Activated naive CD8-positive, alpha-beta T cell treated with anti-CD3 and anti-CD28 coated beads, Interleukin-2, amount 50 U/mL, for 24 hours (primary cell): ENCODE results near the gene HLA-DOA.

Experiments used
- ATAC-seq: fragments of 150-1000 bp; cut with Tn5 transposase; one replicate; pipeline ENCODE4 v1.10.0; 2021
- DNase-seq: peaks from one replicate; pipeline ENCODE4 v3.0.0; 2021
- H3K27ac Mint-ChIP-seq: one replicate; pipeline ENCODE4 v1.8.0; 2021; ENCODE audit warnings: mild to moderate bottlenecking, mixed read lengths
- H3K27me3 Mint-ChIP-seq: one replicate; pipeline ENCODE4 v1.8.0; 2021; ENCODE audit warnings: mixed read lengths
- H3K36me3 Mint-ChIP-seq: one replicate; pipeline ENCODE4 v1.8.0; 2021; ENCODE audit warnings: low read depth, mixed read lengths
- H3K4me1 Mint-ChIP-seq: one replicate; pipeline ENCODE4 v1.8.0; 2021; ENCODE audit warnings: mixed read lengths
- H3K4me3 Mint-ChIP-seq: one replicate; pipeline ENCODE4 v1.8.0; 2021; ENCODE audit warnings: mild to moderate bottlenecking, moderate library complexity, mixed read lengths
- H3K9me3 Mint-ChIP-seq: one replicate; pipeline ENCODE4 v1.8.0; 2021; ENCODE audit warnings: mixed read lengths

The HLA-DOA gene

GRCh38 chr6:32977272-32977952 lies 32.0 kb downstream of the HLA-DOA start:
- no peak for DNase-seq
- Mint-ChIP-seq H3K4me1 (peaks cover 55% of the 10 kb centered on the region), H3K27me3 (no peaks in the 10 kb centered on the region), H3K4me3 (peak overlapping the region; percentile 53), H3K36me3 (peaks cover 96% of the 10 kb centered on the region), H3K27ac (peak overlapping the region; percentile 76), H3K9me3 (no peaks in the 10 kb centered on the region)
- ATAC-seq = no peak

DNA sequence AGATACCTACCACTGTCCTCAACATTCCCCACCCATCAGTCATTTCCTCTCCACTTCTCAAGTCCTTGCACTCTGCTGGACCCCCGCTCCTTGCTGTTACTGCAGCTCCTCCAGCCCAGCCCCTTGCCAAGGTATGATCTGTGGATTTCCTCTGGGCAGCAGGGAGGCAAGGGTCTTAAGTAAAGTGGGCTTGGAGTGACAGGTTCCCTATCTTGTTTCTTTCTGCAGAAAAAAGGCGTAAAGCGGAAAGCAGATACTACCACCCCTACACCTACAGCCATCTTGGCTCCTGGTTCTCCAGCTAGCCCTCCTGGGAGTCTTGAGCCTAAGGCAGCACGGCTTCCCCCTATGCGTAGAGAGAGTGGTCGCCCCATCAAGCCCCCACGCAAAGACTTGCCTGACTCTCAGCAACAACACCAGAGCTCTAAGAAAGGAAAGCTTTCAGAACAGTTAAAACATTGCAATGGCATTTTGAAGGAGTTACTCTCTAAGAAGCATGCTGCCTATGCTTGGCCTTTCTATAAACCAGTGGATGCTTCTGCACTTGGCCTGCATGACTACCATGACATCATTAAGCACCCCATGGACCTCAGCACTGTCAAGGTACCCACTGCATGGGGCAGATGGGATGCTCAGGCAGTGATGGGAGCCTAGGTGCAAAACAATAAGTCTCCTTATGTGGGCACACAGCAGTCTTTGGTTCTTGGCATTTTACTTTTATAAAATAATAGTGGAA lies 32.9 kb downstream of the HLA-DOA start:
- H3K36me3 Mint-ChIP-seq = peaks cover 99% of the 10 kb centered on the region
- peaks cover 55% of the 10 kb centered on the region for H3K4me1 Mint-ChIP-seq
- H3K27me3 Mint-ChIP-seq = no peaks in the 10 kb centered on the region
- DNase-seq = no peak
- H3K27ac Mint-ChIP-seq = peak overlapping the region; percentile 98
- no peak for ATAC-seq
- peak overlapping the region; percentile 97 for H3K4me3 Mint-ChIP-seq
- no peaks in the 10 kb centered on the region for H3K9me3 Mint-ChIP-seq

- no peak for ATAC-seq
Observed at GRCh38 chr6:32975886-32976285, 33.5 kb downstream of the HLA-DOA start.

DNA sequence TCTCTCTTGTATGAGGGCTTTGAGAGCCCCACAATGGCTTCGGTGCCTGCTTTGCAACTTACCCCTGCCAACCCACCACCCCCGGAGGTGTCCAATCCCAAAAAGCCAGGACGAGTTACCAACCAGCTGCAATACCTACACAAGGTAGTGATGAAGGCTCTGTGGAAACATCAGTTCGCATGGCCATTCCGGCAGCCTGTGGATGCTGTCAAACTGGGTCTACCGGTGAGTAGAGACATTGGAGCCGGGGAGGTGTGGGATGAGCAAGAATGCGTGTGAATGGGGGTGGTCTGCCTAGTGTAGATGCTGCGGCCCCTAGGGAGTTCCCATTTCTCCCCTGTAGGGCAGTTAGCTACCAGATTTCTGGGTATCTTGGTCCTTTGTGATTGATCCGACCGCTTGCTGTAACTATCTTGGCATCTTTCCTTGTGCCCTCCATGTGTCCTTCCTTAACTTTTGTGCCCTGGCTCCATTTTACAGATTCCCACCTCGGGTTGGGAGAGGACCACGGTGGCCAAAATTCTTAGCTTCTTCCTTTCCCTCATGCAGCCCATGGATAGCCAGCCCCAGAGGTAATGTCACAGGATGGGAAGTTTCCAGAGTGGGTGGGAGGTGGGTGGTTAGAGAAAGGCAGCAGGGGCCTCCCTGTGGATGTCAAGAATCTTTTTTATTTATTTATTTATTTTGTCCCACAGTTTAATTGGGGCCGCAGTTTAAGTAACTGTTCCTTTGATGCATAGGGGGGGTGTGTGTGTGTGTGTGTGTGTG lies 34.7 kb downstream of the HLA-DOA start:
- H3K27ac Mint-ChIP-seq = peak overlapping the region; percentile 98
- peak overlapping the region; percentile 97 for H3K4me3 Mint-ChIP-seq
- peaks cover 47% of the 10 kb centered on the region for H3K4me1 Mint-ChIP-seq
- ATAC-seq = no peak
- H3K36me3 Mint-ChIP-seq = peaks cover 97% of the 10 kb centered on the region
- H3K9me3 Mint-ChIP-seq = no peaks in the 10 kb centered on the region
- no peak for DNase-seq
- no peaks in the 10 kb centered on the region for H3K27me3 Mint-ChIP-seq

More at GRCh38 chr6:32975886-32976285, 33.5 kb downstream of the HLA-DOA start:
- H3K4me1 Mint-ChIP-seq = peaks cover 55% of the 10 kb centered on the region
- peak overlapping the region; percentile 97 for H3K4me3 Mint-ChIP-seq
- no peaks in the 10 kb centered on the region for H3K9me3 Mint-ChIP-seq
- H3K27ac Mint-ChIP-seq = peak overlapping the region; percentile 98
- H3K27me3 Mint-ChIP-seq = no peaks in the 10 kb centered on the region
- peaks cover 100% of the 10 kb centered on the region for H3K36me3 Mint-ChIP-seq
- no peak for DNase-seq

DNA sequence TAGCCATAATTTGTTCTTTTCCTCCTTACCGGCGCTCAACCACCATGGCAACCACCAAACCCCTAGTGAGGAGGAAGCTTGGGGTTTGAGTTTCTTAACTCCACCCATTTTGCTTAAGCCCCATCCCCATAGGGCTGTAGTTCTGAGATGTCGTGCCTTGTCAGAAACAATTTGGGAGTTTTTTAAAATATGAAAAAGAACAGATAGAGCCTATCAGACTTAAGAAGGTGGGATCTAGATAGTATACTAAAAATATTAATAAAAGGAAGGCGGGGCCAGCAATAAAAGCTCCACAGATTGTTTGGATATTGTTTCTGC lies 35.4 kb downstream of the HLA-DOA start:
- ATAC-seq = no peak
- no peaks in the 10 kb centered on the region for H3K9me3 Mint-ChIP-seq
- no peak for DNase-seq
- H3K27ac Mint-ChIP-seq = peak overlapping the region; percentile 98
- peak overlapping the region; percentile 97 for H3K4me3 Mint-ChIP-seq
- peaks cover 93% of the 10 kb centered on the region for H3K36me3 Mint-ChIP-seq
- H3K4me1 Mint-ChIP-seq = peaks cover 45% of the 10 kb centered on the region
- H3K27me3 Mint-ChIP-seq = no peaks in the 10 kb centered on the region

- H3K4me1 Mint-ChIP-seq = peaks cover 40% of the 10 kb centered on the region
- DNase-seq = peak; percentile 56
Observed at GRCh38 chr6:32973144-32974015, 36.0 kb downstream of the HLA-DOA start.

DNA sequence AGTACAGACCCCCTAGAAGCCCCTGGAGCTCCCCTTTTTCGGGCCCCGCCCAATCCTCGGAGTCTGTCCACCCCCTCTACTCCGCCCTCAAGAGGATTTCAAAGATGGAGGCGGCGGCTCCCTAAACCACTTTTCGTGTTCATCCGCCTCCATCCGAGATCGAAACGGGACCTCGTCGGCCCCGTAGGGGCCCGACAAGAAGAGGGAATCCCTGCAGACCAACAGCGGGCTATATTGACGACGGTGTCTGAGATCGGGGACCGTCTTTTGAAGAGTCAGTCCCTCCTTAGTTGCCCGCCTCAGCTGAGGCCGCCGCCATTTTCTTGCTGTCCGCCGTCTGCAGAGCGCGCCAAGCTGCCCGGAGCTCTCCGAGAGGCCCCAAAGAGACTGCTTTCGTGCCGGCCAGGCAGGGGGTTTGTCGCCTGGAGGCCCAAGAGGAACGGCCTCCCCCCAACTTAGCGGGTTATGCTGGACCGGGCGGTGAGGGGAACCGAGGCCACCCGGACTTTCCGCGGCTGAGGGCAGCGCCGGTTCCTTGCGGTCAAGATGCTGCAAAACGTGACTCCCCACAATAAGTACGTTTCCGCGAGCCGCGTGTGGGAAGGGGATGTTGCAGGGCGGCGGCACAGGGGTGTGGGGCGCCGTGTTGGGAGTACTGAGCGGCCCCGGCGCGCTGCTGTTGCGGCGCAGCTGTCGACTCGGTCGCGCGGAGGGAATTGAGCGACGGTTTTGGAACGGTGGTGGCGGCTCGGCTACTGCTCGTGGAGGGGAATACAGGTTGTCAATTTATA lies 36.8 kb downstream of the HLA-DOA start:
- Mint-ChIP-seq H3K27ac (peak overlapping the region; percentile 98), H3K9me3 (no peaks in the 10 kb centered on the region), H3K27me3 (no peaks in the 10 kb centered on the region), H3K4me3 (peak overlapping the region; percentile 97), H3K36me3 (peaks cover 82% of the 10 kb centered on the region), H3K4me1 (peaks cover 34% of the 10 kb centered on the region)
- peak; percentile 68 for DNase-seq
- peak; percentile 25 for ATAC-seq

More at GRCh38 chr6:32973144-32974015, 36.0 kb downstream of the HLA-DOA start:
- peak overlapping the region; percentile 98 for H3K27ac Mint-ChIP-seq
- no peak for ATAC-seq
- H3K27me3 Mint-ChIP-seq = no peaks in the 10 kb centered on the region
- no peaks in the 10 kb centered on the region for H3K9me3 Mint-ChIP-seq
- H3K36me3 Mint-ChIP-seq = peaks cover 87% of the 10 kb centered on the region
- peak overlapping the region; percentile 97 for H3K4me3 Mint-ChIP-seq

DNA sequence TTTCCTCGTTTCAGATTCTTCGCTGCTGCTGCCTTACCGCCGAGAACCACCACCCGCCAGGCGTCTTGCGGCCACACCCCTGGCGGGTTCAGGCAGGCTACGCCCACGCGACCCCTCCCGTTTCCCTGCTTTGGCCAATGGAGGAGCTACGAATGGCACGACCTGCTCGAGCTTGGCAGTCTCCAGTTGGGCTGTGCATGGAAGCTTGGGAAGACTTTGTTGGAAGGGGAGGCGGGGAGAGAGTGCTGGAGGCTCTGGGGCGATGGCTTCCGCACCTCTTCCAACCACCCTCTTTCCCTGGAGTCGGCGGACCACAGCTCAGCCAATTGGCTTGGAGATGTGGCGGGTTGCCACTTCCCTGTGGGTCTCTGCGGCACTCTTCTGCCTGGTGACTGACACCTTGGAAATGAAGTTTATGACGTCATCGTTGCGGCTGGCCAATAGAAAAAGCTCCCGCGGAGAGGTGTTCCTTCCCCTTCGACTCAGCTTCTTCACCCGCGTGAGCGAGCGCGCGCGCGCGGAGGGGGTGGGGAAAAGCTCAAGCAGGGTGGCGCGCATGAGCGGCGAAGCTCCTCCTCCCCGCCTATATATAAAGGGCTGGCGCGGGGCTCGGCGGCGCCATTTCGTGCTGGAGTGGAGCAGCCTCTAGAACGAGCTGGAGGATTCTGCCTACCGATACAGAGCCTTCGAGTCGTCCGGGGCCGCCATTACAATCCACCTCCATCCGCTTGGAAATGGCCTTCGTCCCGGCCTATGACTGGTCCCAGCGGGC lies 37.6 kb downstream of the HLA-DOA start:
- ATAC-seq = peak; percentile 44
- Mint-ChIP-seq H3K4me1 (peaks cover 34% of the 10 kb centered on the region), H3K27me3 (no peaks in the 10 kb centered on the region), H3K9me3 (no peaks in the 10 kb centered on the region), H3K4me3 (peak overlapping the region; percentile 97), H3K36me3 (peaks cover 74% of the 10 kb centered on the region), H3K27ac (peak overlapping the region; percentile 98)
- peak; percentile 99 for DNase-seq

DNA sequence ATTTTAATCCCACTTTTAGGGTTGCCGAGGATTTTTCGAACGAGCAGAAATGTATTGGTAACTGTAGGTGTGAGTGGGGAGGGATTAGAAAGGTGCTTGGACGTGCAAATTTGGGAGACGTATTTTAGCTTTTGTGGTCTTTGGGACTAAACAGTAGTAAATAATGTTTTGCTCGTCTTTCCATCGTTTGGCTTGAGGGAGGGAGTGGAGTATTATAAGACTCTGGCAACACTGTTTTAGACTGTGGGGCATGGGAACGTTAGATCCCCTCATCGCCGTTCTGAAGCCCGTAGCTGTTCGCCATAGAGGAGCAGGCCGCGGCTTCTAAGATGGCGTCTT lies 38.2 kb downstream of the HLA-DOA start:
- ATAC-seq (no peak), DNase-seq (no peak)
- peak overlapping the region; percentile 97 for H3K4me3 Mint-ChIP-seq
- no peaks in the 10 kb centered on the region for H3K9me3 Mint-ChIP-seq
- H3K36me3 Mint-ChIP-seq = peaks cover 69% of the 10 kb centered on the region
- peaks cover 34% of the 10 kb centered on the region for H3K4me1 Mint-ChIP-seq
- H3K27ac Mint-ChIP-seq = peak overlapping the region; percentile 98
- no peaks in the 10 kb centered on the region for H3K27me3 Mint-ChIP-seq

DNA sequence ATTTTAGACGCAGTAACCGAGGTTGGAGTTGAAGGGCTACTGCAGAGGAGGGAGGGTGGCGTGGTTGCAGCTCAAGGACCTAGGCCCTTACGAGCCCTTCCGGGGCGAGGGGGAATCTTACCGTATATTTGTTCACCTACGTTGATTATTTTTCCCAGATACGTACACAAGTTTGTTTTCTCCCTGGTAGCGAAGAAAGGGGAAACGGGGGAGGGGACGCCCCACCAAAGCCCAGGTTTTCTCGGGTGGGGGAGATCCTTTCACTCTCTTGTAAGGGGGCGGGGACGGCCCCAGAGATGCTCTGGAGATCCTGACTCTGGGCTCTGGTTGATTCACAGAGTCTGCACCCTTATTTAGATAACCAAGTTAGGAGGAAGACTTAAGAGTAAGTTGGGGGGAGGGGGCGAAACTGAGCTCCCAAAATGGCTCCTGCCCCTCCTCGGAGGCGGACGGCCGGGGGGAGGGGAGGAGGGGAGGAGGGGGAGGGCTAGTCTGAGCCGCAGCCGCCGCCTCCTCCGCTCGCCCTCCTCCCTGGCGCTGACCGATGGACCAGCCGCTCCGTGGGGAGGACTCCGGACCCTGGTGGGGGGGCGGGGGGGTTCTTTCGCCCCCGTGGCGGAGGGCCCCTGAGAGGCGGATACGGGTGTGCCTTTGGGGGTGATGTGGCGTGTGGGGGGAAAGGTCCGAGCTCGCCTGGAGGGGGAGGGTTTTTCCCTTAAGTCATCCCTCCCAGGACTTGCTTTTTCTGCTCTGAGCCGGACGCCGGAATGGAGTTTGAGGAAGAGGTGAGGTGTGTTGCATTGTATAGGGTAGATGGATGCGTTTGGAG lies 38.8 kb downstream of the HLA-DOA start:
- H3K4me1 Mint-ChIP-seq = peaks cover 34% of the 10 kb centered on the region
- H3K4me3 Mint-ChIP-seq = peak overlapping the region; percentile 97
- no peaks in the 10 kb centered on the region for H3K9me3 Mint-ChIP-seq
- H3K27ac Mint-ChIP-seq = peak overlapping the region; percentile 98
- DNase-seq (peak; percentile 85), ATAC-seq (peak; percentile 31)
- no peaks in the 10 kb centered on the region for H3K27me3 Mint-ChIP-seq
- peaks cover 65% of the 10 kb centered on the region for H3K36me3 Mint-ChIP-seq

DNA sequence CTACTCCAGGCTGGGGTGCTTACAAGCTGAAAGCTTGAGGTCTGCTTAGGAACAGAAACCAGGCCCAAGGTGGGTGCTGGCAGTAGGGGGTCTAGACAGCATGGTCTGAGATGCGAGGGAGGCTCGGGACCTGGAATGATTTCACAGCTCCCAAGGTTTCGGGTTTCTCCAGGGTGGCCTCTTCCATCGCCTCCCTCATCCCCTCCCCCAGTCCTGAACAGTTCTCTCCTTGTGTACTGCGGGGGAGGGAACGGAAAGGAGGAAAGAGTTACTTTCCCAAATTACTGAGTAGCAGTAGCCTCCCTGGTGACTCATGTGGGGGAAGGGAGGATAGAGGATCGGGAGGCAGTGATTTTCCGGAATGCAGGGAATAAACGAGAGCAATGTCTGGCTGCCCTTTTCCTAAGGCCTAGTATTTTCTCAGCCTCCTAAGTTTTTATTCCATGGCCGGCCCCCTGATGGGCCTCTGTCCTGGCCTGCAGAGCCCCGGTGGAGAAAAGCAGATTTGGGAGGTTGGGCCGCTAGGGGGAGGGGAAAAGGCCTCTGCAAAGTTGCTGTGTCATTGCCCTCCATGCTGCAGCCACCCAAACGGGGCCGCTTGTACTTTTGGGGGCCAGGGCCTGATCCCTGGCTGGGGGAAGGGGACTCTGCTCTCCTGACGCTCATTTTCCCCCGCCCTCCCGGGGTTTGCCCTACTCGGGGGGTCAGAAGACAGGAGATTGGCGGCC lies 39.5 kb downstream of the HLA-DOA start:
- peak overlapping the region; percentile 97 for H3K4me3 Mint-ChIP-seq
- ATAC-seq (peak; percentile 7), DNase-seq (peak; percentile 81)
- H3K9me3 Mint-ChIP-seq = no peaks in the 10 kb centered on the region
- H3K27me3 Mint-ChIP-seq = no peaks in the 10 kb centered on the region
- H3K4me1 Mint-ChIP-seq = peaks cover 34% of the 10 kb centered on the region
- peak overlapping the region; percentile 97 for H3K27ac Mint-ChIP-seq
- H3K36me3 Mint-ChIP-seq = peaks cover 58% of the 10 kb centered on the region
